NCI-H146 (cell line): ENCODE results near the gene PDX1.

Source experiments
- DNase-seq: peaks from one replicate; lab custom pipeline; 2025; lab: John Stamatoyannopoulos, UW

The PDX1 gene

DNA sequence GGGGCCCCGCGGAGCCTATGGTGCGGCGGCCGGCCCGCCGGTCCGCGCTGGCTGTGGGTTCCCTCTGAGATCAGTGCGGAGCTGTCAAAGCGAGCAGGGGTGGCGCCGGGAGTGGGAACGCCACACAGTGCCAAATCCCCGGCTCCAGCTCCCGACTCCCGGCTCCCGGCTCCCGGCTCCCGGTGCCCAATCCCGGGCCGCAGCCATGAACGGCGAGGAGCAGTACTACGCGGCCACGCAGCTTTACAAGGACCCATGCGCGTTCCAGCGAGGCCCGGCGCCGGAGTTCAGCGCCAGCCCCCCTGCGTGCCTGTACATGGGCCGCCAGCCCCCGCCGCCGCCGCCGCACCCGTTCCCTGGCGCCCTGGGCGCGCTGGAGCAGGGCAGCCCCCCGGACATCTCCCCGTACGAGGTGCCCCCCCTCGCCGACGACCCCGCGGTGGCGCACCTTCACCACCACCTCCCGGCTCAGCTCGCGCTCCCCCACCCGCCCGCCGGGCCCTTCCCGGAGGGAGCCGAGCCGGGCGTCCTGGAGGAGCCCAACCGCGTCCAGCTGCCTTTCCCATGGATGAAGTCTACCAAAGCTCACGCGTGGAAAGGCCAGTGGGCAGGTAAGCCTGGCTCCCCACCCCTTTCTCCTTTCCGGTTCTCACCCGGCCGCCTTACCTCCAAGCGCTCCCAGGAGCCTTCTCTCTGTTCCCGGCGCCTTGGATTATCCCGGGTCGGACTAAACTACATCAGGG lies at the start of gene PDX1:
TSS of gene PDX1 (plus strand) at position 67 of the 743 bp plus-strand sequence. CDS start at position 206, 139 bp downstream.
- DNase-seq = no peak

DNA sequence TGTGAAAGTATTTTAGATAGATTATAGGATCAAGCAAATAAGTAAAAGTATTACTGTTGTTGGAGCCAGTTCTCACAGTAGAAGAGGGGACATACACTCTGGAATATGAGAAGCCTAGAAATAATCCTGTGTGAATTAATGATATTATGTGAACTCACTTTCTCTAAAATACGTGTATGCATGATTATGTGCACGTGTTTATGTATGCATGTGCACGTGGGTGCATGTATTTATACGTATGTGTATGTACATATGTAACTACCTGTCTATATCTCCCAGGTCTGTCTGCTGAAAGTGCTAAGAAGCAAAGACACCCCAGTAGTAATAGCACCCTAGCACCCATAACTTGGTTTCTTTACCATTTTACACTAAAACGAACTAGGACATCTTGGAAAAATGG lies 41.5 kb upstream of the PDX1 start:
- DNase-seq = no peak

DNA sequence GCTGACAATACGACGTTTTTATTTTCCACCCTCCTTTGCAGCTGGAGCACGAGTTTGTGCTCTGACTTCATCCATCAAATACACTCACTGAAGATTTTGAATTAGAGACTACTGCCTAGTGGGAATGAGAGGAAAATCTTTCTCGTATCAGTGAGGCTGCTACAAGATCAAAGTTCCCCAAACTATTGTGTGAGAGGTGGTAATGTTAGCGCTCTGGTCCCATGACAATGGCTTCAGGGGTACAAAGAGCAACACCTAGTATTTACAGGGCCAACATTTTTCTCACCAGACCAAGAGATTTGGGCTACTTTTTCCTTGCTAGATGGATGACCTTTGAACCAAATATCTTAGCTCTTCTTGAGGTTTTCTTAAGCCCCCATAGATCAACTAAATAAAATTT lies 30.3 kb upstream of the PDX1 start:
- DNase-seq = no peak

DNA sequence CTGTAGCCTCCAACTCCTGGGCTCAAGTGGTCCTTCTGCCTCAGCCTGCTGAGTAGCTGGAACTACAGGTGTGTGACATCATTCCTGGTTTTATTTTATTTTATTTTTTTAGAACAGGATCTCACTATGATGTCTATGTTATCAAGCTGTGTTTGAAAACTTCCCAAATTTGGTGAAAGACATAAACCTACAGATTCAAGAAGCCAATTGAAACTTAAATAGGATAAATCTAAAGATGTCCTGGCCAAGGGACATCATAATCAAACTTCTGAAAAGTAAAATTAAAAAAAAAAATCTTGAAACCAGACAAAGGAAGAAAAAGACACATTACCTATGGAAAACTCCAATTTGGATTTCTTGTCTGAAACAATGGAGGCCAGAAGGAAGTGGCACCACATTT lies 23.1 kb upstream of the PDX1 start:
- no peak for DNase-seq

DNA sequence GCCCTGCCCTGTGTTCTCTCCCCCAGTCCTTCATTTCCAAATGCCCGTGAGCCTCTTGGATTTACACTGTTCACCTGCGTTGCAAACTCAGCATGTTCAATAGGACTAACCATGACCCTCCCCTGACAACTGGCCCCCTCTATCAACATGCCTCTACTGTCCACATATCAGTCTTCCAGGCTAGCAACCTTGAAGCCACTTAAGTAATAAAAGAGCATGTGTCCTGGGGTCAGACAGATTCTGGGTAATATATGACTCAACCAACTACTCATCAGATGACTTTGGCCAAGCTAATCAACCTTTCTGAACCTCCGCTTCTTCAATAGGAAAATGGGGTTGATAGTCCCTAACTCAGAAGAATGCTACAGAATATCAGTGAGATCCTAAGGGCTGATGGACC lies 15.1 kb upstream of the PDX1 start:
- no peak for DNase-seq

DNA sequence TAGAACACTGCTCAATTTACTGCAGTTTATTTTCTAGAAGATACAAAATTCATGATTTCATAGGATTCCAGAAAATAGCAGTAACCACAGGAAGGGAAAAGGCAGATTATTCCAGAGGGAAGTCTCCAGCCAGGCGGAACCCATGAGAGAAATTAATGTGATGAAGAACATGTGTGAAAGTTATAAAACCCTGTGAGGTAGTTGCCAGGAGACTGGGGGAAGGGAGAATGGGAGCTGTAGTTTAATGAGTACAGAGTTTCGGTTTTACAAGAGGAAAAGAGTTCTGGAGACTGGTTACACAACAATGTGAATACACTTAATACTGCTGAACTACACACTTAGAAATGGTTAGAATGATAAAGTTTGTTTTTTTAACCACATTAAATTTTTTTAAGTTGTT lies 14.2 kb upstream of the PDX1 start:
- no peak for DNase-seq

DNA sequence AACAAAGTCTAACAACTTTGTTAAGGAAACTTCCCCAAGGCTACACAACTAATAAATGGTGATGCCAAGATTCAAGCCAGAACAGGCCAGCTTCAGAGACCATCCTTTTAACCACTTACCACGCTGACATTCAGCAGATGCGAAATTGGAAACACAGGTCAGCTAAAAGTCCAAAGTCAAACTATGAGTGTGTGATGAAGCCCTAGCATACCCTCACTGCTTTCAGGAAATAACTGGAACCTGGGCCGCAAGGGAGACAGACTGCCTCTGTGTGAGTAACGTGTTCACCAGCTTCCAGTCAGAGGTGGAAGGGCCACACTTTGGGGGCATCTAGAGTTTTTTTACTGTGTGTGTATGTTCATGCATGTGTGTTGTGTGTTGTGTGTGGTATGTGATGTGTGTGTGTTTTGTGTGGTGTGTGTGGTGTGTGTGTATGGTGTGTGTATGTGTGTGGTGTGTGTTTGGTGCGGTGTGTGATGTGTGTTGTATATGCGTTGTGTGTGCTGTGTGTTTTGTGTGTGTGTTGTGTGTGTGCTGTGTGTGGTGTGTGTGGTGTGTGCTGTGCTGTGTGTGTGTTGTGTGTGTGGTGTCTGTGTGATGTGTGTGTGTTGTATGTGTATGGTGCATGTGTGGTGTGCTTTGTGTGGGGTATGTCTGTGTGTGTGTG lies 12.5 kb upstream of the PDX1 start:
- DNase-seq = no peak

DNA sequence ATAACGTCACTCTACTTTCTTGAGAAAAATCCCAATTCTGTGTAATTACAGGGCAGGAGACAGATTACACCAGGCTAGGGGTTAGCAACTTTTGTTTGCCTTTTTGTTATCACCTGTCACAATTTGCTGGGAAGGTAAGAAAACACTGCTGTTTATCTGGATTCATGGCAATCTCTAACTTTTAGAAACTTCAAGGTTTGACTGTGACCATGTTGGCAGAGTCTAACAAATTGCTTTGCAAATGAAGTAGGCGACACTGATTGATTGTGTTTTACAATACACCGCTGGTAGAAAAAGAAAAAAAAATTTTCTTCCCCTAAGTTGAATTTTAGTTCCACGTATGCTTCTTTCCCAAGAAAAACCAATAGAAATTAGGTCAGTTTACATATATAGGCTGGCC lies 10.4 kb upstream of the PDX1 start:
- no peak for DNase-seq

DNA sequence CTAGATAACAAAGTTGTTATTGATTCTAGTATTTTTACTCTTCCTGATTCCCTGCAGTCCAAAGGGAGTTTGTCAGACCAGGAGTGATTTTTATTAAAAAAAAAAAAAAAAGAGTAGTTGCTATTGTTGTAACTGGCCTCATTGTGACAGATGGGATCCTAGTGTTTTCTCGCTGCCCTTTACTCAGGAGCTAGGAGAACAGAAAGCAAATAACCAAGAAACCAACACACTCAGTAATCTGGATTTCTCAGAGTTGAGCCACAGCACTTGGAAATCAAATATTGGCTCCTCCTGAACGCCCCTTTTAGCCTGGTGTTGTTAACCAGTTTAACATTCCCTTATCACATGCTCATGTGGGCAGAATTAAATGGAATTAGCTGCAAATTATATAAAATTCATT lies 8.3 kb upstream of the PDX1 start:
- DNase-seq = no peak

DNA sequence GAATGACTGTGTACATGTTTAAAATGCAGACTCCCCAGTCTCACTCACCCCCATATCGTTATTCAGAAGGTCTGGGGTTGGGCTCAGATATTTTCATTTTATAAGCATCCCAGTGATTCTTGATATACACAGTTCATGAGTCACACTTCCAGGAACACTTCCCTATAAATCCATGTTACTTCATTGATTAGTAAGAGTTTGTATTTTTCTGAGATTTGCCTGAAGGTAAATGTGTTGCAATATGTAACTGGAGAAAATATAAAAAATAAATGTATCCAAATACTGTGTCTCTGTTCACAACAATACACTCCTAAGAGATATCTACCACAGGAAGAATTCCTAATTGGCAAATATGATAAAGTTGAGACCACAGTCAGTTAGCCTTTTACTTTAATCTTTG lies 6.6 kb upstream of the PDX1 start:
- DNase-seq = no peak

DNA sequence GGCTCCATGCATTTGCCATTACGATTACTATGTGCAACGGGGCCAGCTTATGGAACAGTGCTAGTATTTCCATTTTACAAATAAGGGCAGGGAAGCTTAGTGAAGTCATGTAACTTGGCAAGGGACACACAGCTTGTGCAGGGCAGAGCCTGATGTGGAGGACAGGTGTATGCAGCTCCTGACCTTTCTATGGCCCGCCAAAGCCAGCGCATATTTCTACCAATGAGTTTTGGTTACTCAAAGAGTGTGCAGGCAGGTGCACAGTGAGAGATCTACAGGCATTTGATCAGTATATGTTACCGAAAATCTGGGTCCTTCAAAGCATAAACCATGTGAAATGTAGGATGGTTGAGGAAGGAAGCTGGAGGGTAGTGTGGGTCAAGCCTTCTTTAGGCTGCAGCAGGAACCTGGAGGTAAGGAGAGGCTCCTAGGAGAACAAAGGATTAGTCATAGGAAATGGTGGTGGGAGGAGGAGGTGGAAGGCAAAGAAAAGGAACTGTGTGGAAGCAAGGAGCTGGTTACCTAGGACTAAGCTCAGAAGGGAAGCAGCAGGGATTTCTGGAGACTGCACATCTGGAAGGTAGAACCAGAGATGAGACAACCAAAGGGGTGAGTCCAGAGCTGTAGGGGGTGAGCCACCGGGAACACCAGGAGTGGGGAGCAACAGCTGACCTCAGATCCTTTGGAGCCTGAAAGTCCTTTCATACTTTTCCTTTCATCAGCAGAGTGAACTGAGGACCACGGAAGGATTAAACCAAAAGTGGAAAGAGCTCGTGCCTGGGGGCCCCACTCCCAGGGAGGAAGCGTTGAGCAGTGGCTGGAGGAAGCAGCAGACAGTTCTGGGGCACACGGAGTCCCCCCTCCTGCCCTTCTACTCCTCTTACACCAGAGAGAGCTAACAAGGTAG lies 4.2 kb upstream of the PDX1 start:
- DNase-seq = no peak

DNA sequence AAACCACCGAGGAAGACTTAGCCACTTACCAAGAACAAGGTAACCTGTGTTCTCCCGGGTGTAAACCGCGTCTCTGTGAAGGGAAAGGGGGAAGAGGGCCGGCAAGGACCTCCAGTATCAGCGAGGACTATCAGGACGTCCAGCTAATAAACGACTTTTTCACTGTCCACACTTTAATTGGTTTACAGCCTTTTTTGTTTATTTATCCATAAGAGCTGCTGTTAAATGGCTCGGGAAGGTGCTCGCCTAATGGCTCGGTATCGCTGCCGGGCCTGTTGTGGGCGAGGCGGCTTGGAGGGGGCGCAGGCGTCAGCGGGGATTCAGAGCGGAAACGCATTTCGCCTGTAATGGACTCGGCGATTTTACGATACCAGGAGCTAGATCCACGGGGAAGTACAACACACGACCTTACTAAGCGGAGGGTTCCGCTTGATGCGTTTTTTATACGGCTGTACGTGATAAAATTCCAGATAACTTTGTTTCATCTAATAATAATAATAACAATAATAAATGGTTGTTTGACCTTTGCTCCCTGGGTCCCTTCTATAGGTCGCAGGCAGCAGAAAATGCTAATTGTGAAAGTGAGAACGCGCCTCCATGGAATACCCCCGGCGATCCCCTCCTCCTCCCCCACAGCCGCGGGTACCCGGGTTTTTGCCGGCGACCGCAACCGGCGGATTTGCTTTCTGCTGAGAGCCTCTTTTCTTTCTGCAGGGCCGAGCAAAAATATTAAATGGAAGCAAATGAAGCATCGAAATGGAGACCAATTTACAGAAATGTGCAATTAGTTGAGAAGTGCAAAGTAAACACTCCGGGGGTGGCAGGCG lies 2.5 kb upstream of the PDX1 start:
- DNase-seq = no peak

DNA sequence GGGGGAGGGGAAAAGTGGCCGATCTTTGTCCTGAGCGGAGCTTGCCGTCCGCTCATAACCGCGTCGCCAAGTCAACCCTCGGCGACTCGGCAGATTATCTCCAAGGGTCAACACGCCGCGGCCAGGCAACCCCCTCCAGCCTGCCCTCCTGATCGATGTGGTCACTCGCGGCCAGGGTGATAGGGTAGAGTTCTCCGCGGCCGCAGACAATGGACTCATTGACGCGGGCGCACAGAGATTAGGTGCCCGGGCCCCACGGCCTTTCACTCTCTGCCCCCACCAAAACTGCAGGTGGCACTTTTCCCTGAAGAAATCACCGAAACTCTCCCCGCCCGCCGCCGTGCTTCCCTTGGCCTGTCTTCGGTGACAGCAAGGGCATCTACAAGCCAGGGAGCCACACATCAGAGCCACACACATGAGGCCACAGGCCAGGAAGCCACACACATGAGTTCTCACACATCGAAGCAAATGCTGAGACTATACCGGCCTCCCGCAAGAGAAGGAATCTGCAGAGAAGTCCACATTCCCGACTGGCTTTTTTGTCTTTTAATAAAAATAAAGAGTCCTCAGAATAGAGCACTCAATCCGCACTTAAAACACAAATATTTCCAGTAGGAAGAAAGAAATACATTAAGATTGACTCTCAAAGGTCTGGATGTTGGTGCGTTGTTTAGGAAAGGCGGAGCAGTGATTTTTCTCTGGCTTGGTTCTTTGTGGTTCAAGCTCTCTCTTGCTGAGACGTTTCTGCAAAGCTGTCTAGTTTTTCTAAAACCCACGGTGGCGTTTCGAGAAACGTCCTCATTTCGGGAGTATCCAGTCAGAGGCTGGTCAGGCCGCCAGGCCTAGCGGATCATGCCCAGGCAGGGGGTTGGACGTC lies 1.5 kb upstream of the PDX1 start:
- no peak for DNase-seq

DNA sequence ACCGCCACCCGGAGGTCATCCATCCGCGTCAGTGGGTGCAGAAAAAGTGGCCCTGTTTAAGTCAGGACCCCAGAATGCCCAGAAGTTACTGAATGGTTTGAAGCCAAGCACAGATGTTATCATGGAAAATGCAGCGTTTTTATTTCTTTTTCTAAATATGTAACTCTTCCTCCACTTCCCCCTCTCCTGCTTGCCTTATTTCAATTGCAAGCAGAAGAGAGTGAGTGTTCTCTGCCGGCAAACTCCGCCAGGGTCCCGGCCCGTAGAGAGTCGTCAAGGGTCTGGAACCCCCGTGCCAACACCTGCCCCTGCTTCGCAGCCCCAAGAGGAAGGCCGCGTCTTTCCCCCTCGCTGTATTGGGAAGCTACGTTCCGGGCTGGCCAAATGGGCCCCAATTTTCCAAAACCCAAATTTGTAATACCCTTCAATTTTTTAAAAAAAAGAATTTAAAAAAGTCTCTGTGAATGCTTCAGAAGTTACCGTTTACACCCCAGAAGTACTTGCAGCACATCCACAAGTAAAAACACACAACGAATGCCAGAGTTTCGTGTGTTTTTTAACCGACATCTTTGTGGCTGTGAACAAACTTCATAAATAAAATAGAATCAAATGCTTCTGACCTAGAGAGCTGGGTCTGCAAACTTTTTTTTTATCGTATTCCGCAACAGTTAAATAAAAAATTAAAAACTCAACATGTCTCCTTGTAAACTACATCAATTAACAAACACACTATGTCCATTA lies 712 bp upstream of the PDX1 start:
- DNase-seq = no peak

DNA sequence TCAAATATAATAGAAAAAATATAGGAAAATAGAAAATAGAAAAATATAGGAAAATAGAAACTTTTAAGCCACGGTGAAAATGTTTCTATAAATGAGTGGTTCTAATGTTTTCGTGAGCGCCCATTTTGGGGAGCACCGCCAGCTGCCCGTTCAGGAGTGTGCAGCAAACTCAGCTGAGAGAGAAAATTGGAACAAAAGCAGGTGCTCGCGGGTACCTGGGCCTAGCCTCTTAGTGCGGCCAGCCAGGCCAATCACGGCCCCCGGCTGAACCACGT lies 204 bp upstream of the PDX1 start:
- DNase-seq = no peak

DNA sequence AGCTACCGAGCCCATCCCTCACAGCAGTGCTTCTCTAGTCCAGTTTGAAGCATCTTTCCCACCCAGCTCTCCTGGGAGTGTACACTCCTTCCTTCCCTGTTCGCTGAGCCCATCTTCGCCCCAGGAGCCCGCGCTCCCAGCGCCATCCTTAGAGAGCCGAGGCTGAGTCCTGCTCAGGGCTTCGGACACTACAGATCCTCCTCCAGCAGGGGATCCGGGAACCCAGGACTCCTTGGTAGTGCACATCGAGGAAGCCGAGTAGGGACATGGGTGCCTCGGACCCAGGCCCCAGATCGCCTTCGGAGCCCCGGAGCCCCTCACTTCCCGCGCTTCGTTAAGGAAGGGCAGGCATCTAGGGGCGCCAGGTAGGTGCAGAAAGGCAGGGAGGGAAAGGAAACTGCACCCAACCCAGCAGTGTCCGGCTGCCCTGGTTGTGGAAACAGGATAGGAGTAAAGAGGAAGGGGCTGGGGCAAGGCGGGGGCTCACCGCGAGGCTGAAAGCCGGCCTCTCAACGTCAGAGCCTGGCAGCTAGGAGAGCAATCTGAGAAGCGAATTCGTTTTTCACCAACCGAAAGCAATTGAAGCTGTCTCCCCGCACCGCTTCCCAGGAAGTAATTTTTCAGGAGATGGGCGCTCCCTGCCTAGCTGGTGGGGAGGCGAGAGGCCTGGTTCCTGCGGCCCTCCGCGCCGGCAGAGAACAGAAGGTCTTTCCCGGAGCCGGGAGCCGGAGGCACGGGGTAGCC lies 1.0 kb downstream of the PDX1 start:
- DNase-seq = no peak

DNA sequence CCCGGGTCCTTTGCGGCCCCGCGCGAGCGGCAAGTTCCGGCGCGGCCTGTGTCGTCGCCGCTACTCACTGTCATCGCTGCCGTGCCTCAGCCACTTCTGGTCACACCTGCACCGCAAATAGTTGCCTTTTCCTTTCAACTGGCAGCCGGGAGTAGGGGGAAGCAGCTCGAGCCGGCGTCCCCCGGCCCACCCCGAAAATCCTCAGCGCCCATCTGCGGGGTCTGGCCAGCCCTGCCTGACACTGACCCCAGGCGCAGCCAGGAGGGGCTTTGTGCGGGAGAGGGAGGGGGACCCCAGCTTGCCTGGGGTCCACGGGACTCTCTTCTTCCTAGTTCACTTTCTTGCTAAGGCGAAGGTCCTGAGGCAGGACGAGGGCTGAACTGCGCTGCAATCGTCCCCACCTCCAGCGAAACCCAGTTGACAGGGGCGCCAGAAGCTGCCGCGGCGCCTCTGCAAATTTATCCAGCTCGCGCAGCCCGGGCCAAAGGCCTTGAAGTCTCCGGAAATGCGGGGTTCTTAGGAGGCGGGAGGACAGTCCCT lies 1.7 kb downstream of the PDX1 start:
- no peak for DNase-seq

DNA sequence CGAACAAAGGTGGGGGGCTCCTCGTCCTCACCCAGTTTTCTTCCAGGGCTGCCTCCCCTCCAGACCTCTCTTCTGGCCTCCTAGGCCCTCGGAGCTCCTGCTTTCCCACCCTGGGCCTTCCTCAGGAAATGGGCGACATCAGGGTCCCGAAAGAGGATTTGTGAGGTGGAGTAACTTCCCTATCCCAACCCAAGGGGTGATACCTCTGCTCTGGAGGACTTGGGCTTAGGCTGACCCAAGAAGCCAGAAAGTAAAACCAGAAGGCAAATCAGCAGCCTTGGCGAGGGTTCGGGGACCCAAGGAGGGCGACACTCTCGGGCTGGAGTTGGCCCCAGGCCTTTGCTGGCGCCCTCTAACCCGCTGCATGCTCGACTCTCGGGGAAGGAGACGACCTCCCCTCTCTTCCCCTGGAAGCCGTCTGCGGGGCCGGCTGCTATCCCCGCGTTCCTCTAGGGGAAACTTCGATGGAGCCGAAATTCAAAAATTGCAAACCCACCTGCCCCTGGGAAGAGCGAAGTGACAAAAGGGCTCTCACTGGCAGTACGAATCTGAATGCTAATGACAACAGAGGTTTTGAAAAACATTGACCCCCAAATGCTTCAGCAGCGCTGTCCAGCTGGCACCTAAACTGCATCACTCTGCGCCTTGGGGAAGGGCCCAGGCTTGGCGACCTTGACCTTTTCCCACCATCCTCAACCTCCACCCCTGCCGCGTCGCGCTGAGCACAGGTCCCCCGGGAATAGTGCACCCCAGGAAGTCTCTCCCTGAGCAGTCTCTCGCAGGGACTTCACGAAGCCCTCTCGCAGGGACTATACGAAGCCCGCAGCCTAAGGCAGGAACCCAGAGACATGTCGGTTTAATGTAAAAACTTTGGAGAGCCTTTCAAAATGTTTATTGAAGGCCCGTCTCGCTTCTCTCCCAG lies 2.4 kb downstream of the PDX1 start:
- no peak for DNase-seq
